Stimulated activated CD4-positive, alpha-beta T cell treated with anti-CD3 and anti-CD28 coated beads, Interleukin-12 subunit alpha, Interleukin-12 subunit beta, amount 100 ng/mL, for 48 hours (primary cell): ENCODE results near the gene PCBD1.
"Not testable (repeated sequence)": the region's sequence is repeated elsewhere in the genome, so short reads cannot be mapped to it uniquely, and the experiment has no call there.

Source experiments
- DNase-seq, 3 donors: peaks; one replicate each; pipeline ENCODE4 v3.0.0-alpha.2; 2020; ENCODE audit warnings: low read depth in 2 of 3, low spot score in 1 of 3

The PCBD1 gene

GRCh38 chr10:70866424-70866823 is 21.9 kb downstream of the PCBD1 start:
- DNase-seq, result no peak

DNA sequence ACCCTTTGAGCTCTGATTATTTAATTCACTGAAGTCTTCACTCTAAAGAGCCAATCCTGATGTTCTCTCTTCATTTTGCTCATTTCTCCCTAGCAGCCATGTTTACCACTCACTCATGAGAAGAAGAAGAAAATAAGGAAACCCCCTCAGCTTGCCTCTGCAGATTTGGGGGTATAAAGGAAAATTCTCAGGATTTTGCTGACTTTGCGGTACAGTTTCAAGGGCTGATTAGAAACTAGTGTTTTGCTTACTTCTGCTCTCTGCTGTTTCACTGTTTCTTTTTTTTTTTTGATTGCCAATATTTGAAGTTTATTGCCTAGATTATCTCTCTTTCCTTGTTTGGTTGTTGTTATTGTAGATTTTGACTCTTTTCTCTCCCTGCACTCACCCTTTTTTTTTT is 23.4 kb downstream of the PCBD1 start:
- no peak for DNase-seq

- no peak for DNase-seq
Observed at GRCh38 chr10:70863470-70864160, 24.8 kb downstream of the PCBD1 start.

DNA sequence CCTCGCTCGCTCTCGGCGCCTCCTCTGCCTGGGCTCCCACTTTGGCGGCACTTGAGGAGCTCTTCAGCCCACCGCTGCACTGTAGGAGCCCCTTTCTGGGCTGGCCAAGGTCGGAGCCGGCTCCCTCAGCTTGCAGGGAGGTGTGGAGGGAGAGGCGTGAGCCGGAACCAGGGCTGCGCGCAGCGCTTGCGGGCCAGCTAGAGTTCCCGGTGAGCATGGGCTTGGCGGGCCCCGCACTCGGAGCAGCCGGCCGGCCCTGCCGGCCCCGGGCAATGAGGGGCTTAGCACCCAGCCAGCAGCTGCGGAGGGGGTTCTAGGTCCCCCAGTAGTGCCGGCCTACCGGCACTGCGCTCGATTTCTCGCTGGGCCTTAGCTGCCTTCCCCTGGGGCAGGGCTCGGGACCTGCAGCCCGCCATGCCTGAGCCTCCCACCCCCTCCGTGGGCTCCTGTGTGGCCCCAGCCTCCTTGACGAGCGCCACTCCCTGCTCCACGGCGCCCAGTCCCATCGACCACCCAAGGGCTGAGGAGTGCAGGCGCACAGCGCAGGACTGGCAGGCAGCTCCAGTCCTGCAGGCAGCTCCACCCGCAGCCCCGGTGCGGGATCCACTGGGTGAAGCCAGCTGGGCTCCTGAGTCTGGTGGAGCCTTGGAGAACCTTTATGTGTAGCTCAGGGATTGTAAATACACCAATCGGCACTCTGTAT is 26.7 kb downstream of the PCBD1 start:
- DNase-seq, result not testable (repeated sequence)

DNA sequence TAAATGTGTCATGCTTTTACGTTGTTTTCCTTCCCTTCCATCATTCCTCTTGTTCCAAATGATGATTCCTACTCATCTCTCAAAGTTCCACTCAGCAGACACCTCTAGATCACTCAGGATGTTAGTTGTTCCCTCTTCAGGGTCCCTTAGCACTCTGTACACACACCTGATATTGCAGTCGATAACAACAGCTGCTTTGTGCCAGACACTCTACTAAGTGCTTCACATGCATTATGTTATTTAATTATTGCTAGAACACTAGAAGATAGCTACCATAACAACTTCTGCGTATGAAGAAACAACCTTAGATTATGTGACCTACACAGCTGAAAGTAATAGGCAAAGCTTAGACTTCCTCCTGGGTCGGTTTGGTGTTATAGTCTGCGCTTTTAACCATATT is 29.6 kb downstream of the PCBD1 start:
- DNase-seq, result no peak

GRCh38 chr10:70856454-70856853 is 31.9 kb downstream of the PCBD1 start:
- no peak for DNase-seq

DNA sequence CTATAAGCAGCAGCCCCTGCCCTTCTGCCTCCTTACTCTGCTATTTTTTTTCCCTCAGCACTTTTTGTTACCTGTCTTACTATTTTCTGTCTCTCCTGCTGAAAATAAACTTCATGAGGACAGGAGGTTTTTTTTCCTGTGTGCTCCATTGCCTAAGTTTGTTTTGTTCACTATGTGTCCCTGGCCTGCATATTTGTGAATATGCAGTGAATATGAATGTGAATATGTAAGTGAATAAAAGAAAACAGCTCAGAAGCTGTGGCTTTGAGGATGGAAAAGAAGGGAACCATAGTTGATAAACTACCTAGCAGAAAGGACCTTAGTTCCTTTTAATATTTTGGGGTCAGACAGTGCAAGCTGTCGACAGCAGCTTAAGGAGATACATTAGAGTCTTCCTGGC is 34.9 kb downstream of the PCBD1 start:
- no peak for DNase-seq

- no peak for DNase-seq
Observed at GRCh38 chr10:70853038-70853437, 35.3 kb downstream of the PCBD1 start.

DNA sequence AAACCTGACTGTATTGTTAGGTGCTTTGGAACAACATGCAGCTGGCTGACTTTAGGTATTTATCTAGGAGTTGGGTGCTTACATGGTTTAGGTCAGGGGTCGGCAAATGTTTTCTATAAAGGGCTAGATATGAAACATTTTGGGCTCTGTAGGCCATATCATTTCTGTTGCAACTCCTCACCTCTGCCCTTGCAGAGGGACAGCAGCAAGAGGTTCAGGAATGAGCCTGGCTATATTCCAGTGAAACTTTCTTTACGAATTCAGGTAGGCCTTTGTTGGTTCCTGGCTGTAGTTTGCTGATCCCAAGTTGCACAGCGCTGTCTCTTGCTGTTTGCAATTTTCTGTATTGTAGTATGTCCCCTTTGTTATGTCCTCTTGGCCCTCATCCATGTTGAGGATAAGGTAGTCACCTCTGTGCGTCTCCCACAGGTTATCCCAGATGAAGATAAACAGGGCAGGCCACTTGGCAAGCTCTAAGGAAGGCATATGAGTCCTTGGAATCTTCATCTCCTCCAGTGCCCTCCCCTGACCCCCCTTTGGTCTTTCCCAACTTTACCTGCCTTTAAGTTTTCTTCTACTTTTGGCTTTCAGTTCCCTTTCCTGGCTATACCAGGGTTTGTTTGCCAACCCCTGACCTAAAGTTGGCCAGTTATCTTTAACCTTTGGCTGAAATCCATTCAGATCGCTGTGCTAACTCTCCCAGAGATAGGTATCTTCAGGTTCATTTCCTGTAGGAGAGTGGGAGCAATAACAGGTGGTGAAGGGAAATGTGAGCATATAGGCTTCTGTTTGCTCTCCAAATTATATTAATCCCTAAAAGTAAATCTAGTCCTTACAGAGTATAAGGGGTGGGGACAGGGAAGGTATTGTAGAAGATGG is 36.5 kb downstream of the PCBD1 start:
- DNase-seq, result no peak

DNA sequence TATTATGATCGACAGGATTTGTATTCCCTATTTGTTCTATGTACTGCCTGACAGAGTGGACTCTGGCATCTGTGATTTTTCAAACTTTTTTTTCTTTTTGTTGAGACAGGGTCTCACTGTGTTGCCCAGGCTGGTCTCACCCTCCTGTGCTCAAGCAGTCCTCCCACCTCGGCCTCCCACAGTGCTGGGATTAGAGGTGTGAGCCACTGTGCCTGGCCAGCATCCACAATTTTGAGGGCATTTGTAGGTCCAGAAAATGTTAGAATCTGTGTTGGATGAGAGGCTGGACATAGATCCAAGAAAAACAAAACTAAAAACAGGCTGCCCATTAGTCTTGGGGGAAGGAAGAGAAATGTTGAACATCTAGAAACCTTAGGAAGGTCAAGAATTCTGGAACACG is 38.3 kb downstream of the PCBD1 start:
- no peak for DNase-seq

- no peak for DNase-seq
Observed at GRCh38 chr10:70849582-70850016, 38.8 kb downstream of the PCBD1 start.

- no peak for DNase-seq
Observed at GRCh38 chr10:70847659-70848360, 40.6 kb downstream of the PCBD1 start.

- no peak for DNase-seq
Observed at GRCh38 chr10:70846795-70847194, 41.6 kb downstream of the PCBD1 start.

- DNase-seq, result no peak
Observed at GRCh38 chr10:70845816-70846215, 42.5 kb downstream of the PCBD1 start.

DNA sequence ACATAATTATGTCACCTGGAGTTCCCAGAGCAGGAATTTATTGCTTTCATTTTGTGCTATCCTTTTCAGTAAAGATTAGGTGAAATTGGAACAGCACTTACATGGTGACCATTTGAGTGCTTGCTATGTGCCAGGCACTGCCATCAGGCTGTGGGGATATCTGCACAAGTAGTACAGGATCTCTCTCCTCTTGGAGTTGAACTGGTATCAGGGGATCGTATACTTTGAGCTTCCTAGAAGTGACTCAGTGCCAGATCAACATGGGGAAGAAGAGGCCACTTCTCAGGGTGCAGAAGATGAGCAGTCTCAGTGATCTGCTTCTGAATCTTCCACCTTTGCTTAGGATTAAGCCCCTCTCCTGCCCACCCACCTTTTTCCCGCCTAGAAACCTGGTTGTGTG is 43.1 kb downstream of the PCBD1 start:
- no peak for DNase-seq

- no peak for DNase-seq
Observed at GRCh38 chr10:70843776-70844489, 44.4 kb downstream of the PCBD1 start.

- no peak for DNase-seq
Observed at GRCh38 chr10:70843333-70843732, 45.0 kb downstream of the PCBD1 start.

DNA sequence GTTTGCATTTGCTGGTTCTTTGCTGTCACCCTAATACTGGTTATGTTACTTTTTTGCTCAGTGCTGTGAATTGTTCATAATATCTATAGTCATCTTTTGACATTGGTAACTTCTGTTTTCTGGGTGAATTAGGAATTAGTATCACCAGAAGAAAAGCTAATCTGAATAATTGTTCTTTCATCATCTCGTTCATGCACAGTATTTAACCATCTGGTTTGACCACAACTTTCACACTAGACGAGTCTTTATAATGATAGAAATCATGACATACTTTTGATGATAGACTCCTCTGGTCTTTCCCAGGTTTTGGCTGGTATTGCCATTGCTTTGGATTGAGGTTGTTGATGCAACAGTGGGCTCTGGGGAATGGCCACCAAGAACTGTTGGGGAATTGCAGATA is 47.5 kb downstream of the PCBD1 start:
- DNase-seq, result no peak

DNA sequence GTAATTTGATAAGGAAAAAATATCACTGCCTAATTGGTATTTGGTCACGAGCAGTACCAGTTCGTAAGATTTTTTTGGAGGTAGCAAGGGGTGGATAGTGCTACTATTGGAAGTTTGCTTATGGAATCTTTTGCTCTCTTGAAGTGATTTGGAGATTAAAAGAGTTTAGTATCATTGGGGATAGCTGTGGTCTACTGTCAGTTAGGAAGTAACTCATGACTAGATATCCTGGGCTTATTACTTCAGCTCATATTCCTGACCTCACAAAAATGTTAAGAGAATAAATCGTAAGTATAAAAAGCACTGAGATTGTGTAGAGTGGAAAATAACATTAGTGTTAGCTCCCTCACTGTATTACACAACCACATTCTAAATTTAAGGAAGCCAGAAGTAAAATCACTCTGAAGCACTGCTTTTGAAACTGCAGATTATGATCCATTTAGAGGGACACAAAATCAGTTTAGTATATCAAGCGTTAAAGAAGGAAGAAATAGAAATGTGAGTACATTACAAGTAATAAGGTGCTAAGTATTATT is 50.0 kb downstream of the PCBD1 start:
- no peak for DNase-seq

- no peak for DNase-seq
Observed at GRCh38 chr10:70837660-70838059, 50.7 kb downstream of the PCBD1 start.
